ENCODE data around the gene C1R. TPM values are rescaled to one million over a fixed set of nuclear protein-coding genes. Genes with fewer than 3 reads are reported as not detected.

The C1R gene
- total and polyA plus RNA-seq, 8 donors: 20.2 to 212 (median 60.5) TPM

- 74 to 89% methylated on average over 4 of the region's 4 CpGs for WGBS, 2 donors
- no peak for FAIRE-seq
- H3K4me3 ChIP-seq: no peak overlapping the region
- DNase-seq: no peak
- intact Hi-C loops (cut with DNase I): no loop called here
- TF ChIP-seq, protein P1, sequence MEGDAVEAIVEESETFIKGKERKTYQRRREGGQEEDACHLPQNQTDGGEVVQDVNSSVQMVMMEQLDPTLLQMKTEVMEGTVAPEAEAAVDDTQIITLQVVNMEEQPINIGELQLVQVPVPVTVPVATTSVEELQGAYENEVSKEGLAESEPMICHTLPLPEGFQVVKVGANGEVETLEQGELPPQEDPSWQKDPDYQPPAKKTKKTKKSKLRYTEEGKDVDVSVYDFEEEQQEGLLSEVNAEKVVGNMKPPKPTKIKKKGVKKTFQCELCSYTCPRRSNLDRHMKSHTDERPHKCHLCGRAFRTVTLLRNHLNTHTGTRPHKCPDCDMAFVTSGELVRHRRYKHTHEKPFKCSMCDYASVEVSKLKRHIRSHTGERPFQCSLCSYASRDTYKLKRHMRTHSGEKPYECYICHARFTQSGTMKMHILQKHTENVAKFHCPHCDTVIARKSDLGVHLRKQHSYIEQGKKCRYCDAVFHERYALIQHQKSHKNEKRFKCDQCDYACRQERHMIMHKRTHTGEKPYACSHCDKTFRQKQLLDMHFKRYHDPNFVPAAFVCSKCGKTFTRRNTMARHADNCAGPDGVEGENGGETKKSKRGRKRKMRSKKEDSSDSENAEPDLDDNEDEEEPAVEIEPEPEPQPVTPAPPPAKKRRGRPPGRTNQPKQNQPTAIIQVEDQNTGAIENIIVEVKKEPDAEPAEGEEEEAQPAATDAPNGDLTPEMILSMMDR (IDR thresholded peaks at IDR 0.05): no peak
- H3K27ac ChIP-seq: no peak overlapping the region
- H3K36me3 ChIP-seq: no peaks in the 10 kb centered on the region
- H3K4me1 ChIP-seq: no peaks in the 10 kb centered on the region
- no peaks in the 10 kb centered on the region for H3K9me3 ChIP-seq
- no peak for ATAC-seq
- H3K27me3 ChIP-seq: no peaks in the 10 kb centered on the region
Observed at GRCh38 chr12:7076493-7076892, 15.8 kb downstream of the C1R start.

- TF ChIP-seq, protein P1 (IDR thresholded peaks at IDR 0.05): no peak
- no peaks in the 10 kb centered on the region for H3K27me3 ChIP-seq
- no peaks in the 10 kb centered on the region for H3K9me3 ChIP-seq
- no peaks in the 10 kb centered on the region for H3K36me3 ChIP-seq
- intact Hi-C loops (cut with DNase I): no loop called here
- H3K27ac ChIP-seq: no peak overlapping the region
- 46 to 58% methylated on average over 3 of the region's 3 CpGs for WGBS, 2 donors
- H3K4me1 ChIP-seq: no peaks in the 10 kb centered on the region
- no peak overlapping the region for H3K4me3 ChIP-seq
- no peak for FAIRE-seq
- ATAC-seq: no peak
- no peak for DNase-seq
Observed at GRCh38 chr12:7075939-7076338, 16.3 kb downstream of the C1R start.

DNA sequence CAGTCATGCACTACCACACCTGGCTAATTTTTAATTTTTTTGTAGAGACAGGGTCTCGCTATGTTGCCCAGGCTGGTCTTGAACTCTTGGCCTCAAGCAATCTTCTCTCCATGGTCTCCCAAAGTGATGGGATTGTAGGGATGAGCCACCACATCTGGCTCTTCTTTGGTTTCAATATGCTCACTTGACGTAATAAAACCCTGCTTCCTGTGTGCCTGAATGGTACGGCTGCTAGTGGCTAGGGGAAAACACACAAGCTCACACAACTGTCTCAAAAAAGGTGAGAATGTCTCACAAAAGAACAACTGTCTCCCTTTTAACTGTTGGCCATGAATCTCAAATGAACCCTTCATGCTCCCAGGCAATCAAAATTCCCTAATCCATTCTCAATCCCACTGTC, 16.7 kb downstream of the C1R start:
- 80 to 86% methylated on average over 3 of the region's 3 CpGs for WGBS, 2 donors
- Histone ChIP-seq H3K4me3 (no peak overlapping the region), H3K27me3 (no peaks in the 10 kb centered on the region), H3K36me3 (no peaks in the 10 kb centered on the region), H3K4me1 (no peaks in the 10 kb centered on the region), H3K27ac (no peak overlapping the region), H3K9me3 (no peaks in the 10 kb centered on the region)
- TF ChIP-seq, protein P1 (IDR thresholded peaks at IDR 0.05): no peak
- ATAC-seq (no peak), DNase-seq (no peak), FAIRE-seq (no peak)
- intact Hi-C loops (cut with DNase I): no loop called here

DNA sequence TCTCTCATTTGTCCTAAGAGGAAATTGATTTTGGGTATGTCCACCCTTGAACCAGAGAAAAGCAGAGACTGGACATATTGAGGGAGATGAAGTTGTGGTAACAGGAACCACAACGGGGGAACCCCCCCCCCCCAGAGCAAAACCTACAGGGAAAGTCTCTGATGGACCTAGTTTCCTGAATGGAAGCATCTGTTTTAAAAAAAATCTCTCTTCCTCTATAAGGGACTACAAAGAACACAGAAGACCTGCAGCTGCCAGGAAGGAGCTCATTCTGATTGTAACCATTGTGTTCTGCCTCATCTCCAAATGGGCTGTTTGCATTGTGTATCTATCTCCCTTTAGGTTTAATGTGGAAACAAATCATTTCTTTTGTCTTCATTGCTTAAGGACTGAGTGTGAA, 18.3 kb downstream of the C1R start:
- no peak for DNase-seq
- no peaks in the 10 kb centered on the region for H3K27me3 ChIP-seq
- 24 to 50% methylated on average over 1 of the region's 1 CpG for WGBS, 2 donors
- ATAC-seq: no peak
- H3K4me1 ChIP-seq: no peaks in the 10 kb centered on the region
- no peaks in the 10 kb centered on the region for H3K36me3 ChIP-seq
- no peaks in the 10 kb centered on the region for H3K9me3 ChIP-seq
- intact Hi-C loops (cut with DNase I): no loop called here
- H3K4me3 ChIP-seq: no peak overlapping the region
- no peak for FAIRE-seq
- TF ChIP-seq, protein P1 (IDR thresholded peaks at IDR 0.05): no peak
- no peak overlapping the region for H3K27ac ChIP-seq

DNA sequence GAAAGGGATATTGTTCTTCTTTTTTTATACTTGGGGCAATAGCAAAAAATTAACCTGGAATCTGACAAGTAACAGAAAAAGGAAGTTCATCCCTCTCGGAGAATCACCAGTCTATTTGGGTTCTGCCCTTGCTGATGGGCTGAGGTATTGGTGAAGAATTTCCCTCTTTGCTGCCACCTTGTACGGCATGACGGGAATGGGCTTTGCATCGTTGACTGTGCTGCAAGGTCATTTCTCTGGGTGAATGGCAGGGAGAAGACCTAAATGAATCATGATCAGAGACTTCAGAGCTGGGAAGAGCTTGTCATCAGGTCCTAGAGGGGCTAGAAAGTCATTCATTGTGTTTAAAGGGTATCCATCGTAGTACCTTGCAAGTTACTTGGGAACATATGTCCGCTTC, 19.7 kb downstream of the C1R start:
- DNase-seq: no peak
- ATAC-seq: no peak
- Histone ChIP-seq H3K9me3 (no peaks in the 10 kb centered on the region), H3K27me3 (no peaks in the 10 kb centered on the region), H3K36me3 (no peaks in the 10 kb centered on the region), H3K4me1 (peaks cover 0 to 3% (median 0%) of the 10 kb centered on the region in 3 donors), H3K27ac (no peak overlapping the region), H3K4me3 (no peak overlapping the region)
- TF ChIP-seq, protein P1 (IDR thresholded peaks at IDR 0.05): no peak
- WGBS, 2 donors: 77 to 81% methylated on average over 6 of the region's 6 CpGs
- FAIRE-seq: no peak
- intact Hi-C loops (cut with DNase I): no loop called here

All from pancreas (tissue), 10 donors.